ENCODE data around the gene C1QC.
"Not testable (repeated sequence)": the region's sequence is repeated elsewhere in the genome, so short reads cannot be mapped to it uniquely, and the experiment has no call there.

Gene C1QC

GRCh38 chr1:22673486-22674409, 30.3 kb downstream of the C1QC start:
- peak; percentile 23 for DNase-seq (ENCODE audit: extremely low read depth, low read depth)
- TF ChIP-seq, protein P1, sequence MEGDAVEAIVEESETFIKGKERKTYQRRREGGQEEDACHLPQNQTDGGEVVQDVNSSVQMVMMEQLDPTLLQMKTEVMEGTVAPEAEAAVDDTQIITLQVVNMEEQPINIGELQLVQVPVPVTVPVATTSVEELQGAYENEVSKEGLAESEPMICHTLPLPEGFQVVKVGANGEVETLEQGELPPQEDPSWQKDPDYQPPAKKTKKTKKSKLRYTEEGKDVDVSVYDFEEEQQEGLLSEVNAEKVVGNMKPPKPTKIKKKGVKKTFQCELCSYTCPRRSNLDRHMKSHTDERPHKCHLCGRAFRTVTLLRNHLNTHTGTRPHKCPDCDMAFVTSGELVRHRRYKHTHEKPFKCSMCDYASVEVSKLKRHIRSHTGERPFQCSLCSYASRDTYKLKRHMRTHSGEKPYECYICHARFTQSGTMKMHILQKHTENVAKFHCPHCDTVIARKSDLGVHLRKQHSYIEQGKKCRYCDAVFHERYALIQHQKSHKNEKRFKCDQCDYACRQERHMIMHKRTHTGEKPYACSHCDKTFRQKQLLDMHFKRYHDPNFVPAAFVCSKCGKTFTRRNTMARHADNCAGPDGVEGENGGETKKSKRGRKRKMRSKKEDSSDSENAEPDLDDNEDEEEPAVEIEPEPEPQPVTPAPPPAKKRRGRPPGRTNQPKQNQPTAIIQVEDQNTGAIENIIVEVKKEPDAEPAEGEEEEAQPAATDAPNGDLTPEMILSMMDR (IDR thresholded peaks at IDR 0.05; ENCODE audit: low read depth, low read length), result peak; percentile 88

DNA sequence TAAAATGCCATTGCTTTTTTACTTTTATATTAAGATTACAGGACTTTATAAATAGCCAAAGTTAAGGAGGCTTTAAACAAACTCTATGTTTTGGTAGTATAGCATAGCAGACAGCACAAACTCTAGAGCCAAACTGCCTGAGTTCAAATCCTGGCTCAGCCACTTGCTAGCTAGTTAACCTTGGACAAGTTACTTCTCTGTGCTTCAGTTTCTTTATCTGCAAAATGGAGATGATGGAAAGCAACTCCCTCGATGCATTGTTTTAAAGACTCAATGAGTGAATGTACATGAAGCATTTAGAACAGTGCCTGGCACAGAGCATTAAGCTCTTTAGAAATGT, 30.9 kb downstream of the C1QC start:
- TF ChIP-seq, protein P1 (IDR thresholded peaks at IDR 0.05; ENCODE audit: low read depth, low read length), result no peak
- DNase-seq (ENCODE audit: extremely low read depth, low read depth), result no peak

- not testable (repeated sequence) for DNase-seq (ENCODE audit: extremely low read depth, low read depth)
Observed at GRCh38 chr1:22676151-22676550, 32.7 kb downstream of the C1QC start.

DNA sequence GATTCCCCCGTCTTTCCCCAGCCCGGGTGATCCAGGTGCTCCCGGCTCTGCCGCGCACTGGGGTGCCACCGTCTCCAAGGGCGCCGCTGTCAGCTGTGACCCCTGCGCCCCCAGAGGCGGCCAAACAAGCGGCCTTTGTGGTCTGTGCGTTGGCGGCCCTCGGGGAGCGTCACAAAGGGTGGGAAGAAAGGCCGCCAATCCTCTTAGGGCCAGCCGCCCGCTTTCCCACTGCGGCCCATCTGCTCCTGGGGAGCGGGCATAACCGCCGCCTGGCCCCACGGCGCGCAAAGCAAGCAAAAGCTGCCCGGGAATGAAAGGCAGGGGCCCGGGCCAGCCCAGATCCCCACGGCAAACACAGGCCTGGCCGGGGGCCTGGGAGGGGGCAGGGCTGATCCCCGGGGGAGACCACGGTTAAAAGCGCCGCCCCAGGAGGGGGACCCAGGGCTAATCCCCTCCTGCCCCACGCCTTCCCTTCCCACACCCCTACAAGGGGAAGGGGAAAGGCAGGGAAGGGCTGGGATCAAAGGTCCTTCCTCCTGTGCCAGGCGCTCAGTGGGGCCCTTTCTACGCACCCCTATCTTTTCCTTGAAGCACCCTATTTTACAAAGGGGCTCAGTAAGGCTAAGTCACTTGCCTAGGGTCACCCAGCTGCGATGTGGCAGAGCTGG, 33.6 kb downstream of the C1QC start:
- TF ChIP-seq, protein P1 (IDR thresholded peaks at IDR 0.05; ENCODE audit: low read depth, low read length), result no peak
- no peak for DNase-seq (ENCODE audit: extremely low read depth, low read depth)

DNA sequence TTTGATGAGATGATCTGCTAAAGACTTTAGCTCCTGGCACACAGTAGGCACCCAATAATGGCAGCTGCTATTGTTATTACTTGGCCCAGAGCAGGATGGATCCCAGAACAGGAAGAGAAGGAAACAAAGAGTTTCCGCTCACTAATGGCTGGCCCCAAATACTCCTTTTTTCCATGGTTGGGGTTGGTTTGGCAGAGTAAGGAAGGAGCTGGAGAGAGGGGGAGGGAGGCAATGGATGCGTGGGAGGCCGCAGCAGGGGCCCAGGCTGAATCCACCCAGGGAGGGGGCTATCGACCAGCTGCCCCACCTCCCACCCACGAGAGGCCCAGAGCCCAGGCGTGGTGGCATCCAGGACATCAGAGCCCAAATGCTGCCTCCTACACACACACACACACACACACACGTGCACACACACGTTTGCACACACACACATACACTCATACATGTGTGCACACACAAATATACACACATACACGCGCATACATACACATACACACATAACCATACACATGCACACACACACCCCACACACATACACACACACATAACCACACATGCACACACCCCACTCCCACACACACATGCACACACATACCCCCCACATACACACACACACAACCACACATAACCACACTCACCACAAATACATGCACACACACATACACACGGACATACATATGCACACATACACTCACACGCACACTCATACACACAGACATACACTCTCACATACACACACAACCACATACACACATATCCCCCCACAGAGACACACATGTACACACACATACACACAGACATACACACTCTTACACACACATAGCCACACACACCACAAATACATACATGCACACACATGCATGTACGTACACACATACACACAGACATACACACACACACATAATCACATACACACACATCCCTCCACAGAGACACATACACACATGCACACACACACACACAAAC, 34.8 kb downstream of the C1QC start:
- TF ChIP-seq, protein P1 (IDR thresholded peaks at IDR 0.05; ENCODE audit: low read depth, low read length), result no peak
- no peak for DNase-seq (ENCODE audit: extremely low read depth, low read depth)

DNA sequence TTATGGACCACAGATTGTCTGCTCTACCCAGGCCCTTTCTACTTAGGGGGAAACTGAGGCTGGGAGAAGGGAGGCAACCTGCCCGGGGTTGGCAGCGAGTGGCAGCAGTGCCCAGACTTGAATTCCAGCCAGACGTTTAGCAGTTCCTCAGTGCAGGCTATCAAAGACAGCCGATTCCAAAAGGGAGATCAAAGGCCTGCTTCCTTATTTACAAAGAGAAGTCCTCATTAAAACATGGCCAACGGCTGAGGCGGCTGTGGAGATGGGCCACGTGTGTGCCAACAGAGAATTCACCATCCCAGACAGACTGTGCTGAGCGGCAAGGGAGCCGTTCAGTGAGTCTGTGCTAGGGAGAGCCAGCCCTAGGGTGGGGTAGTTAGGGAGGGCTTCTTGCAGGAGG, 37.3 kb downstream of the C1QC start:
- DNase-seq (ENCODE audit: extremely low read depth, low read depth), result no peak
- TF ChIP-seq, protein P1 (IDR thresholded peaks at IDR 0.05; ENCODE audit: low read depth, low read length), result no peak

GRCh38 chr1:22681556-22682276, 38.3 kb downstream of the C1QC start:
- TF ChIP-seq, protein P1 (IDR thresholded peaks at IDR 0.05; ENCODE audit: low read depth, low read length), result no peak
- DNase-seq (ENCODE audit: extremely low read depth, low read depth), result no peak

Data from AG09319 (cell line).